NCI-H82 treated with DMSO at 0.1 percent for 48 hours (cell line): Measurements from ENCODE around the gene PARD3B.

Experiments used
- DNase-seq: peaks from one replicate; lab custom pipeline; 2025; ENCODE audit not compliant: unreplicated experiment; lab: John Stamatoyannopoulos, UW

PARD3B gene

GRCh38 chr2:204982303-204982702 is 437.0 kb downstream of the PARD3B start:
- peak; percentile 43 for DNase-seq

GRCh38 chr2:204984518-204984917 is 439.2 kb downstream of the PARD3B start:
- DNase-seq: no peak

- DNase-seq: no peak
Observed at GRCh38 chr2:204986641-204987040, 441.4 kb downstream of the PARD3B start.

GRCh38 chr2:204988836-204989235 is 443.6 kb downstream of the PARD3B start:
- DNase-seq: no peak

- DNase-seq: no peak
Observed at GRCh38 chr2:204989877-204990276, 444.6 kb downstream of the PARD3B start.

GRCh38 chr2:205001300-205001966 is 456.2 kb downstream of the PARD3B start:
- DNase-seq: no peak

- DNase-seq: no peak
Observed at GRCh38 chr2:205002390-205002789, 457.1 kb downstream of the PARD3B start.

- no peak for DNase-seq
Observed at GRCh38 chr2:205003288-205003687, 458.0 kb downstream of the PARD3B start.

GRCh38 chr2:205010196-205010595 is 464.9 kb downstream of the PARD3B start:
- DNase-seq: no peak

- peak; percentile 89 for DNase-seq
Observed at GRCh38 chr2:205011031-205011430, 465.8 kb downstream of the PARD3B start.

- no peak for DNase-seq
Observed at GRCh38 chr2:205012961-205013360, 467.7 kb downstream of the PARD3B start.

GRCh38 chr2:205013586-205013985 is 468.3 kb downstream of the PARD3B start:
- no peak for DNase-seq

- DNase-seq: no peak
Observed at GRCh38 chr2:205014201-205014600, 468.9 kb downstream of the PARD3B start.

GRCh38 chr2:205017381-205017780 is 472.1 kb downstream of the PARD3B start:
- no peak for DNase-seq

- no peak for DNase-seq
Observed at GRCh38 chr2:205017912-205018311, 472.6 kb downstream of the PARD3B start.

GRCh38 chr2:205020673-205021072 is 475.4 kb downstream of the PARD3B start:
- no peak for DNase-seq

GRCh38 chr2:205022841-205023240 is 477.6 kb downstream of the PARD3B start:
- no peak for DNase-seq

GRCh38 chr2:205024822-205025518 is 479.7 kb downstream of the PARD3B start:
- DNase-seq: no peak

- no peak for DNase-seq
Observed at GRCh38 chr2:205025580-205026240, 480.4 kb downstream of the PARD3B start.

- DNase-seq: no peak
Observed at GRCh38 chr2:205030695-205031094, 485.4 kb downstream of the PARD3B start.

- no peak for DNase-seq
Observed at GRCh38 chr2:205032093-205032551, 486.8 kb downstream of the PARD3B start.

- DNase-seq: no peak
Observed at GRCh38 chr2:205033431-205033830, 488.2 kb downstream of the PARD3B start.
